Right lobe of liver (tissue), 6 donors: ENCODE data around the gene PRKN. TPM values are rescaled to one million over a fixed set of nuclear protein-coding genes. Genes with fewer than 3 reads are reported as not detected.

Experiments used
- ATAC-seq, 4 donors: fragments of 200-7000 bp; cut with Tn5 transposase; one replicate each; pipeline ENCODE4 v1.9.1; 2020; ENCODE audit warnings: mild to moderate bottlenecking in 4 of 4, moderate library complexity in 4 of 4
- DNase-seq, 3 donors: peaks; one replicate each; pipeline ENCODE4 v3.0.0-alpha.2; 2020
- H3K27ac ChIP-seq, 3 donors: fragments of 200-600 bp; one replicate each; pipeline ENCODE4 v1.8.0; 2022
- H3K27me3 ChIP-seq, 2 donors: fragments of 200-600 bp; one replicate each; pipeline ENCODE4 v1.8.0; 2022
- H3K36me3 ChIP-seq, 4 donors: fragments of 200-600 bp; sonication (generic) in 1 of 4; one replicate each; pipeline versions ENCODE4 v1.5.1 to v1.8.0; 2017 to 2022; ENCODE audit warnings: control low read depth in 1 of 4
- H3K4me1 ChIP-seq, 4 donors: fragments of 200-600 bp; sonication (generic) in 1 of 4; one replicate each; pipeline versions ENCODE4 v1.5.1 to v1.8.0; 2017 to 2022; ENCODE audit warnings: control low read depth in 1 of 4
- H3K4me3 ChIP-seq, 3 donors: fragments of 200-600 bp; one replicate each; pipeline ENCODE4 v1.8.0; 2022
- H3K9me3 ChIP-seq, 4 donors: fragments of 200-600 bp; sonication (generic) in 1 of 4; one replicate each; pipeline versions ENCODE4 v1.5.1 to v1.8.0; 2017 to 2022; ENCODE audit warnings: control low read depth in 1 of 4
- CTCF ChIP-seq, 4 donors: fragments of 200-600 bp in 3 of 4; fragments of 450-650 bp in 1 of 4; IDR thresholded peaks; one replicate each; pipeline versions ENCODE4 v1.5.1 to v1.8.0; 2016 to 2022; ENCODE audit warnings: antibody characterized with exemption in 4 of 4, mild to moderate bottlenecking in 2 of 4
- POLR2A ChIP-seq: fragments of 450-650 bp; IDR thresholded peaks from one replicate; pipeline ENCODE4 v1.6.1; 2017; ENCODE audit warnings: antibody characterized with exemption, mild to moderate bottlenecking
- WGBS: methylation state at CpG from one replicate; pipeline ENCODE4 v1.1.6; 2018; ENCODE audit warnings: low coverage, low lambda C conversion rate; ENCODE audit not compliant: insufficient coverage; ENCODE audit errors: missing lambda C conversion rate; 5-methylcytosine and 5-hydroxymethylcytosine counted together
- intact Hi-C, 2 donors: fragments of 100-400 bp; cut with DNase I; formaldehyde crosslinking; loops; one replicate each; pipeline versions ENCODE4 v1.11.2 to v1.14.1; 2022
- total RNA-seq, 6 experiments: library from RNA; depleted of rRNA in 2 of 6; stranded (reverse); fragments of >200 nt in 2 of 6; fragmentation: NEBNext Ultra II Directional in 3 of 6; extraction: Animal tissue kit (Norgen Biotek cat#: 25700) in 3 of 6; gene quantifications; one replicate each; pipeline versions ENCODE4 v1.1.0 to v1.2.4, GENCODE V29; 2016 to 2023
- donor health status: DM: no; HTN: yes; CAD: no.
- donor health status: DM: no; HTN: no; CAD: no.
- donor health status: DM: no; HTN: no; CAD: no.
- donor health status: DM: no; HTN: yes; CAD: no.
- donor health status: DM: no; HTN: yes; CAD: no.

PRKN gene
- total RNA-seq, 6 experiments from 2014 or later, result 1.1 to 3.7 (median 2.2) TPM

DNA sequence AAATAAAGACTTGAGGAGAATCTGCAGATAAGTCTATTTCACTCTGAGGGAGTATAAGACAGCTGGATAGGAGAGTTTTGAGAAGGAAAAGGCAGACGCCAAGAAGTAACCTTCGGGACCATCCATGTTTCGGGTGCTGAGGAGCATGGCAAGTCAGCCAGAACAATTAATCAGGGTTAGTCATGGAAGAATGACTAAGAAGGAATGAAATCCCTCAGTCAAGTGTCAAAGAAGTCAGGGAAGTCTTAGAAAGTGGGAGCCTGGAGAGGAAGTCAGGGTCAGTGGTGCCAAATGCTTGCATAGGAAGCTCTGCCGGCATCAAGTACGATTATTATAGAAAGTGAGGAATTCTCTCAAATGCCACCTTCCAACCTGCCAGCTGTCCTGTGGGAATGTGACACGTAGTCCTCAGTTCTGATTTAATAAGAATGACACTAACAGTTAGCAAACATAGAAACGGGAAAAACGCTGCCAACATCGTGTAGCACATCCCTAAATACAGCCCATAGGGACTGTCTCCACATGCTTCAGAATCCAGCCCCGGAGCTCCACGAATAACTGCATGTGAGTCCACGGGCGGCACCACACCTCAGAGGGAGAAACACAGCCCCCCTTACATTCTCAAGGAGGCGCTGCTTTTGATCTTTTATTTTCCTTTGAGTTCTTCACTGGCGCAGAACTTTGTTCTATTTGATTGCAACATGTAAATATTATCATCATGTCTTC lies 602.7 kb downstream of the PRKN start:
- no peak for TF ChIP-seq CTCF (IDR thresholded peaks at IDR 0.05)
- TF ChIP-seq POLR2A, result no peak
- no peaks in the 10 kb centered on the region for H3K36me3 ChIP-seq
- no peaks in the 10 kb centered on the region for H3K9me3 ChIP-seq
- no peak for DNase-seq
- no peaks in the 10 kb centered on the region for H3K27me3 ChIP-seq
- H3K4me3 ChIP-seq, result no peak overlapping the region
- H3K27ac ChIP-seq, result no peak overlapping the region
- intact Hi-C loops, result no loop called here
- WGBS, result 87% methylated on average over 10 of the region's 15 CpGs
- H3K4me1 ChIP-seq, result no peaks in the 10 kb centered on the region
- no peak for ATAC-seq

DNA sequence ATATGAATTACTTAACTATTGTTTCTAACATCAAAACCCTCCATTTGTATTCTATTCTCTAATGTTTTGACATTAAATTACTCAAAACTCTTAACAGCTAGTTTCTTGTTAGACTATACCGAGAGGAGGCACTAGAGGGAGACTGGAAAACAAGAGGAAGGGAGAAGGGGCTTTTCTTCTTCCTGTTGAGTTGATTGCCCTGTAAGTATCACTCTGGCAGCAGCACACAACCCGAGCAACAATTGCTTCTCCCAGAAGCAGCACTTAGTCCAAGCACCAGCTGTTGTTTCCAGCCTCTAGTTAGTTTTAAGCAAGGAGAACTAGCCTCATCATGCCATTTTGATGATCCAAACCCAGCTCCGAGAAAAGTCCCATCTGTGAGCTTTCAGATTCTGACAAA lies 603.8 kb downstream of the PRKN start:
- Histone ChIP-seq H3K4me3 (no peak overlapping the region), H3K36me3 (no peaks in the 10 kb centered on the region), H3K27ac (no peak overlapping the region), H3K27me3 (no peaks in the 10 kb centered on the region), H3K4me1 (no peaks in the 10 kb centered on the region), H3K9me3 (no peaks in the 10 kb centered on the region)
- 36% methylated on average over 3 of the region's 3 CpGs for WGBS
- ATAC-seq (peak in 3 of 4 donors; percentile 32 to 40 (median 33)), DNase-seq (no peak)
- TF ChIP-seq CTCF (IDR thresholded peaks at IDR 0.05) (peak; percentile 18 to 30 (median 24)), POLR2A (no peak)
- intact Hi-C loops, result no loop called here

DNA sequence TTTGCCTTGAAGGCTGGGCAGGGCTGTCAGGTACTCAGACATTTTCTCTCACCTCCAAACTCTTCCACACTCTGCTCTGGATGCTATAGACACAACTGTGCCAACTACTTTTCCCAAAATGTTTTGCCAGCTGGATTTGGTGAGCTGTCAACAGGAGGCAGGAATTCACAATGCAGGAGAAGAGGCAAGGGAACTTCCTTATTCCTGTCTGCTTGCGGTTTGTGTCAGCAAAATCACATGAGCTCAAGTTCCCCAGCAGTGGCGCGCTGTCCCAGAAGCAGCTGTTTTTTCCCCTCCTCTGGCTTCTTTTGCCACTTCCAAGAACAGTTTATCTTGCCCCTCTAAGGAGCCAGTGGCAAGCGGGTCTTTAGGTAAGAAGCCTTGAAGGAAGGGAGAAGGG lies 608.2 kb downstream of the PRKN start:
- ATAC-seq (peak; percentile 51 to 72 (median 58)), DNase-seq (no peak)
- Histone ChIP-seq H3K36me3 (no peaks in the 10 kb centered on the region), H3K27me3 (no peaks in the 10 kb centered on the region), H3K4me3 (no peak overlapping the region), H3K4me1 (no peaks in the 10 kb centered on the region), H3K9me3 (no peaks in the 10 kb centered on the region), H3K27ac (no peak overlapping the region)
- intact Hi-C loops, result no loop called here
- no CpG with 5 or more reads among the region's 4 CpGs for WGBS
- TF ChIP-seq CTCF (IDR thresholded peaks at IDR 0.05) (peak in 1 of 4 donors; percentile 11), POLR2A (no peak)

GRCh38 chr6:162118706-162119105 lies 608.9 kb downstream of the PRKN start:
- no peaks in the 10 kb centered on the region for H3K4me1 ChIP-seq
- H3K9me3 ChIP-seq, result no peaks in the 10 kb centered on the region
- no peak overlapping the region for H3K4me3 ChIP-seq
- no peaks in the 10 kb centered on the region for H3K36me3 ChIP-seq
- H3K27me3 ChIP-seq, result no peaks in the 10 kb centered on the region
- intact Hi-C loops, result no loop called here
- ATAC-seq, result no peak
- no peak for DNase-seq
- 92% methylated on average over 5 of the region's 5 CpGs for WGBS
- TF ChIP-seq POLR2A, result no peak
- no peak for TF ChIP-seq CTCF (IDR thresholded peaks at IDR 0.05)
- no peak overlapping the region for H3K27ac ChIP-seq
